HG02840 (cell line): Measurements from ENCODE around the gene IVD.
"Not testable (repeated sequence)": the region's sequence is repeated elsewhere in the genome, so short reads cannot be mapped to it uniquely, and the experiment has no call there.

Experiments used
- ATAC-seq: cut with Tn5 transposase; IDR thresholded peaks from one replicate; pipeline ENCODE4 v1.9.1; 2021; ENCODE audit warnings: mild to moderate bottlenecking, moderate library complexity, moderate number of reproducible peaks; ENCODE audit not compliant: unreplicated experiment, low FRiP score

IVD gene

DNA sequence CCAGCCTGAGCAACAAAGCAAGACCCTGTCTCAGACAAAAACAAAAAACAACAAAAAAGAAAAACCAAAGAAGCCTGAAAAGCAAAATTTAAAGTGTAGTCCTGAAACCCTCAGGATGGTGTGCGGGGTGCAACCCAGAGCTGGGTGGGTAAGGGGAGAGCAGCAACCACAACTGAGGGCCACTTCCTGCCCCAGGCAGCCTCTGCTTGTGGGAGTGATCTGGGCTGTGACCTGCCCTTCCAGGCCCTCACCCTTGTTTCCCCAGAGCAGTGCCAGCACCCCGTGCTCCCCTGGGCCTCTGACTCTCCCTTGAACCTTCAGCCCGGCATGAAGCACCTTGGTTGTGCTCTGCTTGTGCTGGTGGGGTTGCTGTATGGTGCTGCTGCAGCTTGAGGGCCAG, 48.3 kb downstream of the IVD start:
- not testable (repeated sequence) for ATAC-seq

DNA sequence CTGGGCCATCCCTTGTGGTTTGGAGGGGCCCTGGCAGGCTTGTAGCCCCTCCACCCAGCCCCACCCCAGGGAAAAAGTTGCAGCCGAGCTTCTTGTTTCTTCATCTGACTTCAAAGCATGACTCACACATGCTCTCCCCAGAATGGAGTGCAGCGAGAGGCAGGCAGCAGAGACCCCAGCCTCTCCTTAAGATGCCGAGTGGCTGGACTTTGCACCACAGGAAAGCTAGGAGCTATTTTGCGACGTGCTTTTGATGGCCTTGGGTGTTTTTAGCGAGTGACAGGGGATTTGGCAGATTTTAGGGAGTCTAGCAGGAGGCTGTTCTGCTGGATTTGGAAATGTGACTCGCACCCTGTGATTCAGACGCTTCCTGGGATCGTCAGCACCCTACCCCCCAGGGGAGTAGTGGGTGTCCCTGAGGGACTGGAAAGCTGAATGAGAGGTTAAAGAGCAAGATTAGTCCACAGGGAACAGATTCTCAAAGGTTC, 49.4 kb downstream of the IVD start:
- ATAC-seq: no peak

DNA sequence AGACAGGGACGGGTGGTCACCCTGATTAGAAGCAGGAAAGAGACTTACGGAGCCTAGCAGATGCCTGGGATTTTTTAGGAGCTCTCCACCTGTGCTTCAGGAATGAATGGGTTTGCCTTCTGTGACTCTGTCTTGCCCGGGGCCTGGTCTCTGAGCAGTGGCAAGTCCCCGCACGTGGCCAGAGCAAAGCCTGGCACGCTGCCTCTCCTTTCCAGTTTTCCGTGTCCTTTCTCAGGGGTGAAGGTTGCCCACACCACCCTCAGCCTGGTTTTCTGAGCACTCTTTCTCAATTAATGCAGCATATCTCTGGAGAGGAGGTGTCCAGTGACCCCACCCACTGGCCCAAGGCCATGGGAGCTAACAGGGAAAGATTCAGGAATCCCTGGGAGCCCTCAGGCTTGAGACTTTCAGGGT, 50.7 kb downstream of the IVD start:
- no peak for ATAC-seq

DNA sequence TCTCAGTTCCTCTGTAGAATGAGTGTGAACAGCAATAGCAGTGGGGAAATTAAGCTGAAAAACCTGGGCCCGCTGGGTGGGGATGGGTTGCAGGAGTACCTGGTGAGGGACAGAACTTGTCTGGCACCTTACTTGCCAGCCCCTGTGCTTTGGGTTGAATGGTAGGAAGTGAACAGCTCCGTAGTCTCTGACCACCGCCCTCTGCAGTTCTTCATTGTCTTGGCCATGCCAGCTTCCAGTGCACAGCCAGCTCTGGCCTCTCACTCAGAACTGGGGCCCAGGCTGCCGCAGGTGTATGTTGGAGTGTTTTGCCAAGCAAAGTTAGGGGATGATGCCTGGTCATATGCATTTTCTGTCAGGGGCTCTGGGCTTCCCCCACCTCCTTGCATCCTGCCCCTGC, 51.1 kb downstream of the IVD start:
- ATAC-seq: no peak

DNA sequence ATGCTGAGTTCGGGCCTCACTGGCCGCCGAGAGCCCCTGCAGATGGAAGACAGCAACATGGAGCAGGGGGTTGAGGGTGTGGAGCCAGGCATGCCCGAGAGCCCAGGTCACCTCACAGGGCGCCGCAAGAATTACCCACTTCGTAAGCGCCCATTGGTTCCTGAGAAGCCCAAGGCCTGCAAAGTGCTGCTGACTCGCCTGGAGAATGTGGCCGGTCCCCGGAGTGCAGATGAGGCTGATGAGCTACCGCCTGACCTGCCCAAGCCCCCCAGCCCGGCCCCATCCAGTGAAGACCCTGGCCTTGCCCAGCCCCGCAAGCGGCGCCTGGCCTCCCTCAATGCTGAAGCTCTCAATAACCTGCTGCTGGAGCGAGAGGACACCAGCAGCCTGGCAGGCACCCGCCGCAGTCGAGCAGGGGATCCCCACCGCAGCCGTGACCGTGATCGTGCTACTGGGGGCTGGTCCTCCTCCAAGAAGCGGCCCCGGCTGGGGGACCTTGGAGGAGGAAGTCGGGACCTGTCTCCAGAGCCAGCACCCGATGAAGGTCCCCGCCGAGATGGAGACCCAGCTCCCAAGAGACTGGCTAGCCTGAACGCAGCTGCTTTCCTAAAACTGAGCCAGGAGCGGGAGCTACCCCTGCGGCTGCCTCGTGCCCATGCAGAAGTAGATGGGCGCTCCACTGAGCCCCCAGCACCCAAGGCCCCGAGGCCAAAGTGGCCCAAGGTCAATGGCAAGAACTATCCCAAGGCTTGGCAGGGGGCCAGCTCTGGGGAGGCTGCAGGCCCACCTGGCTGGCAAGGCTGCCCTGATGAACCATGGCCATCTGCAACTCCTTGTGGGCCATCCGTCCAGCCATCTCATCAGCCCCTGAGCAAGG, 53.1 kb downstream of the IVD start:
- no peak for ATAC-seq

DNA sequence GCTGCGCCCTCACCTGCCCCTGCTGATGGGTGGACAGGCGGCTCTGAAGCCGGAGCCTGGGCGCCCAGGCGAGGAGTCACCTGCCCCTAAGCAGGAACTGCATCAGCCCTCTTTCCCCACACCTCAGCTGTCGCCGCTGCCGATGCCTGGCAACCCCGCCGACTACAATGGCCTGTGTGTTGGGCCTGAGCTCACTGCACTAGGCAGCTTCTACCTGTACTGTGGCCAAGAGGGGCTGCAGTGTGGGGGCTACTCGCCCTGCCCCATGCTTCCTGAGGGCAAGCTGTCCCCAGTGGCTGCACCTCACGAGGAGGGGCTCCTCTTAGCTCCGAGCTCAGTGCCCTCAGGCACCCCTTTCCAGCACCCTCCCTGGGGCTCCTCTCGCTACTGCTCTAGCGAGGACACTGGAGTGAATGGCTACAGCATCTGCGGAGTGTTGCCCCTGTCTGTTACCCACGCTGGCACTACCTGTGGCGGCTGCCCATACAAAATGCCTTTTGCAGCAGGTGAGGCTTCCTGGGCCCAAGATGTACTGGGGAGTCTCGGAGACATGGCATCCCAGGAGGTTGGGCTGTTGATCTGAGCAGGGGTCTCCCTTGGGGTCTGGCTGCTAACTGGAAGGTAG, 53.9 kb downstream of the IVD start:
- ATAC-seq: no peak

DNA sequence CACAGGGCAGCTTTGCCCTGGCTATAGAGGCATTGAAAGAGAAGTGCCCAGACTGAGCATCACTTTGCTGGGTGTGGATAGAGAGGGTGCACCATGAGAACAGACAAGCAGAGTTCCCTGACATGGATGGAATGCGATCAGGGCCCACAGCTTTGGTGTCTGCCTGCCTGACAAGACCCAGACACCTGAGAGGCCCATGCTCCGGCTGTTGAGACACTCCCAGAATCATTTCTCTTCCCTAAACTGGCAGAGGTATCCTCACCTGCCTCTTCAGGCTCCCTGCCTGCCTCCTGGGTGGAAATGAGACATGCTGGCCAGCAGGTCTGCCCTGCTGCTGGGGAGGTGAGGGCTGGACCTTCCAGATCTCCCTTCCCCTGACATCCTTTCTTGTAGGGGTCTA, 54.8 kb downstream of the IVD start:
- no peak for ATAC-seq

DNA sequence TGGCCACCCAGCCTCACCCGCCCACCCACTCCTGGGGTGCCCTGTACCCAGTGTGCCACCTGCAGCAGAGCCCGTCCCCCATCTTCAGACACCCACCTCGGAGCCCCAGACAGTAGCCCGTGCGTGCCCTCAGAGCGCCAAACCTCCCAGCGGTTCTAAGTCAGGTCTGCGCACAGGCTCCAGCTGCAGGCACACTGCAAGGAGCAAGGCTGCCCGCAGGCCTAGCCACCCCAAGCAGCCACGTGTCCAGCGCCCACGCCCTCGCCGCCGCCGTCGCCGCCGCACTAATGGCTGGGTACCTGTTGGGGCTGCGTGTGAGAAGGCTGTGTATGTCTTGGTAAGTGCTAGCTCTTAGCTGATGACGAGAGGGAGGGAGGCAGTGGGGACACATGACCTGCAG, 56.4 kb downstream of the IVD start:
- no peak for ATAC-seq

DNA sequence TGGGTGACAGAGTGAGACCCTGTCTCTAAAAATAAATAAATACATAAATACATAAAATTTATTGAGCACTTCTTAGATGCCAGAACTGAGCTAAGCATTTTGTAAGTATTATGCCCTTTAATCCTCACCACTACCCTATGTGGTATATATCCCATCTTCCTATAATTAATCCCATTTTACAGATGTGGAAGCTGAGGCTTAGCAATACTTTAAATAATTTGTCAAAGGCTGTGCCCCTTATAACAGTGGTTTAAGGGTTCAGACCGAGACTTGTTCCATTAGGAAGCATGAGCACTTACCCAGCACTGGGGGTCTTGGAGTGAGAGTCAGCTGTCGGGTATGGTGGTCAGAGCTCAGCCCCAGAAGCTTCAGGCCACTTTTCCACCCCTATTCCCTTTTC, 57.7 kb downstream of the IVD start:
- ATAC-seq: no peak

DNA sequence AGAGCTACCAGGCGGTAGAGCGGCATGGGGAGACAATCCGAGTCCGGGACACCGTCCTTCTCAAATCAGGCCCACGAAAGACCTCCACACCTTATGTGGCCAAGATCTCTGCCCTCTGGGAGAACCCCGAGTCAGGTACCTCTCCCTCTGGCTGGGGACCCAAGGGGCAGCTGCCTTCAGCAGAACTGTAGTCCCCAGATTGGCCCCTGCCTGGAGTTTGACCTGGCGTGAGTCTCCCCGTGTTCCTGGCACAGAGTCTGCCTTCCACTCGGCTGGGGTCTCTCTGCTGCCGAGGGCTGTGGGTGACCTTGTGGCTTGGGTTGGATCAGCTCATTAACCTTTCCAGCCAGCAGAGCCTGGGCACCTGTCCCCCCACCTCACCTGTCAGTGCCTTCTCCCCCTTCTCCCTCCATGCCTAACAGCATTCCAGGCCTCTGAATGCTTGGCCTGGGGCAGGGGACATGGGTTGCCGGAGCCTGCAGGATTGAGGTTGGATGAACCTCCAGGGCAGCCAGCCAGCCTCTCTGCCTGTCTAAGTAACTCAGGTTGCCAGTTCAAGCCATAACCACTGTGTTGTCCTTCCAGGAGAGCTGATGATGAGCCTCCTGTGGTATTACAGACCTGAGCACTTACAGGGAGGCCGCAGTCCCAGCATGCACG, 58.4 kb downstream of the IVD start:
- no peak for ATAC-seq

DNA sequence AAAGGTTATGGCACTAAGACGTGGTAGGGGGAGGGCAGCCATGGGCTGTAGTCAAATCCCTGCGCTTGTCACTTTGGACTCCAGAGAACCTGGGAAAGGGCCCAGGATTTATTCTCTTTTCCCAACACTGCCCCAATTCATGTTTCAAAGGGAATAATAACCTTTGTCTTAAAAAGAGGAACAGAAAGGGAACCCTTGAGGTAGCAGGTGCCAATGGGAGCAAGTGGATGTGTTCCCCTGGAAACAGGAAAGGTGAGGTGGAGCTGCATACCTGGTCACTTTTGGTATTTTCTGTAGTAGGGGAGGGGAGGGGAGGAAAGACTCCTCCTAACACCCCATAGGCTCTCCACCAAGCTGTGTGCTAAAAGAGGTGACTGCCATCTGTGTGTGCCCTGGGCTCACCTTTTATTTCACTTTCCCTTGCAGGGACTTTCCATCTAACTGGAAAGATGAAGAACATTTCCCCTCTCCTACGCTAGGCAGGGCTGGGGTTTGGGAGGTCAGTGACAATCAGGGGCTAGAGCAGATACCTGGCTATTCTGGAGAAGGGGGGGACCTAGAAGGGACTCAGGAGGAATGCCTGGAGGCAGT, 59.1 kb downstream of the IVD start:
- ATAC-seq: no peak

DNA sequence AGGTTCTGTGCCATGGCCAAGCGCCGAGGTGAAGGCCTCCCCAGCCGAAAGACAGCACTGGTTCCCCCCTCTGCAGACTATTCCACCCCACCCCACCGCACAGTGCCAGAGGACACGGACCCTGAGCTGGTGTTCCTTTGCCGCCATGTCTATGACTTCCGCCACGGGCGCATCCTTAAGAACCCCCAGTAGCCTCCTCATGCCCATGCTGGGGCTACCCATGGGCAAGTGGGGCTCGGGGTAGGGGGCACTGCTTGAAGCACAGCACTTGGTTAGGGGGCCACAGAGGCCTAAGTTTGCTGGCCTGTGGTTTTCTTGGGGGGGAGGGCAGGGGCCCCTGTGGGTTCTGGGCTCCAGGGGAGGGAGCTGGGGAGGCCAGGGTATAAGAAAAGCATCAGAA, 60.3 kb downstream of the IVD start:
- ATAC-seq: no peak

DNA sequence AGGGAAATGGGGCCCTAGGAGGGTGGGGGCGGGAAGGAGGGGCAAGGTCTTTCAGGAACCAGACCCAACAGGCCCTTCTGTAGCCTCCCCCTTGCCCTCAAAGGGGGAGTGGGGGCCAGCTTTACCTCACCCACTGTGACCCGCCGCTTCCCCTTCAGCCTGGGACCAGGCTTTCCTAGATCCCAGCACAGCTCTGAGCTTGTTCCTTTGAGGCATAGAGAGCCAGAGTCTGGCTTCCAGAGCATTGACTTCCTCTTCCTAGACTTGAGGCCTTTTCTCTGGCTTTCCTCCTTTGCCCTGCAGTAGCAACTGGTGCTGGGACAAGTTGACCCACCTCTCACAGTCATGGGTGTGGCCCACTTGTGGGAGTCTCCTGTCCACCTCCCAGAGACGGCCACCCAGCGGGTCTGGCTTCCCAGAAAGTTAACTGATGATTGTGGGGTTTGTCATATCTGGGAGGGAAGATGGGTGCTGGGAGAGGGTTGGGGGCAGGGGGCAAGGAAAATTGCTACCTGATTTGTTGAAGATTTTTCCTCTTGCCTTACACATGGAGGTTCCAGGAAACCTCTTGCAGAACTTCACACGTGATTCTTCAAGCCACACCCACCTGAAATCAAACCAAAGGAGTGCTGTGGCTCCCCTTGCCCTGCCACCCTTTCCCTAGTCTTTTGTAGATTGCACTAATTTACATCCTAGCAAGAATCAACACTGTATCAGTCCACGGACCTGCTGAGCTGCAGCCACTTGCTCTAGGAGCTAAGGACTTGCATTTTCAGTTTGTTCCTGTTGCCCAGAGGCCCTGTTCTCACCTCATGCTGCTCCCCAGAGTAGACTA, 61.0 kb downstream of the IVD start:
- ATAC-seq: no peak

DNA sequence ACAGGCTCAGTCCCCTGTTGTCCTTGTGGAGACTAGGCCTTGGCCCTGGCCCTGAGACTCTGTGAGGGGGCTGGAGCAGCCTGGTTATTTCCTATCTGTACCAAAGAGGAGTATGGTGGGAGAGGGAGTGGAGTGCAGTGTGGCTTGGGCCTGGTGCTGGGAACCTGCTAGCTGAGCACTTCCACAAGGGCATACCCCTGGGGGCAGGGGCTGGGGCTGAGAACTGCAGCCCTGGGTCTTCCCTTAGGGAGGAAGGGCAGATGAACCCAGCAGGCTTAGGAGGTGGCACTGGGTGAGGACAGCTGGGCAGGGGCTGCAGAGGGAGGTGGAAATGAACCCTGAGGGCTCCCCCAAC, 61.6 kb downstream of the IVD start:
- no peak for ATAC-seq

DNA sequence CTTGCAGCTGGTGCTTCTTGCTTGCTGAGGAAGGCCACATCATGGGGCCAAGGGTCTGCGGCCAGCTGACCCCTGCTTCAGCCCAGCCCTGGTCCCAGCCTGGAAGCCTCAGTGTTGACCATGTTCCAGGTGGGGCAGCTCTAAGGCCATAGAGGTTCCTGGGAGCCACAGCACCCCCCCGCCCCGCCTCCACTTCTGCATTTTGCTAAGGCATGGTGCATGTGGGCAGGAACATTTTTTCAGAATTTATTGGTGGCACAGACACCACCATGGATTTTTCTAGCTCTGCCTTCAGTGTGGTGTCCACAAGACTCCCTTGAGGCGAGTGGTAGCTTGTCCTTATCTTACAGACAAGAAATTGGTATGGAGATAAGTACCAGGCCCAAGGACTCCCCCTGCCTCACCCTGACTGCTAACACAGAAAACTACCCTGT, 63.3 kb downstream of the IVD start:
- no peak for ATAC-seq

DNA sequence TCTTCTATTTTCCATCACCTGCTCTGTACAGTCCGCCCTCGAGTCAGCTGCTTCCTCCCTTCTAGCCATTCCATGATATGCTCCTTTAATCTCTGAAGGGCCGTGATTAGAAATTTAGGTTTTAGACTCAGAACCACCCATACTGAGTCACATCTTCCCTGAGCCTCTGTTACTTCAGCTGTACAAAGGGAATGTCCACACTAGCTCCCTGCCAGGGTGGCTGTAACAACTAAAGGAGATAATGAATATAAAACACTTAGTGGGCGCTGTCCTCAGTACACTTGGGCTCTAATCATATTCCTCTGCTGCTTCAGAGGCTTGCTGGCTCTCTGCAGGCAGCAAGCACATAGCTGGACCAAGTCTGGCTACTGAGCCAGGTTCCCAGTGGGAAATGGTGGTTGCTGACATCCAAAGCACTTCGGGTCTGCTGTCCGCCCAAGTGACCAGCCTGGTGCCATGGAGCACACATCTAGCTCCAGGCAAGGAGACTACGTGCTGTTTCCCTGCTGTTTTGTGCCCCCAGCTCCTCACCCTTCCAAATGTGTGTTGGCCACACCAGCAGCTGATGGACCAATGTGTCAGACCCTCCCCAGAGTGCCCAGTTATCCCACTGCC, 64.3 kb downstream of the IVD start:
- ATAC-seq: no peak

DNA sequence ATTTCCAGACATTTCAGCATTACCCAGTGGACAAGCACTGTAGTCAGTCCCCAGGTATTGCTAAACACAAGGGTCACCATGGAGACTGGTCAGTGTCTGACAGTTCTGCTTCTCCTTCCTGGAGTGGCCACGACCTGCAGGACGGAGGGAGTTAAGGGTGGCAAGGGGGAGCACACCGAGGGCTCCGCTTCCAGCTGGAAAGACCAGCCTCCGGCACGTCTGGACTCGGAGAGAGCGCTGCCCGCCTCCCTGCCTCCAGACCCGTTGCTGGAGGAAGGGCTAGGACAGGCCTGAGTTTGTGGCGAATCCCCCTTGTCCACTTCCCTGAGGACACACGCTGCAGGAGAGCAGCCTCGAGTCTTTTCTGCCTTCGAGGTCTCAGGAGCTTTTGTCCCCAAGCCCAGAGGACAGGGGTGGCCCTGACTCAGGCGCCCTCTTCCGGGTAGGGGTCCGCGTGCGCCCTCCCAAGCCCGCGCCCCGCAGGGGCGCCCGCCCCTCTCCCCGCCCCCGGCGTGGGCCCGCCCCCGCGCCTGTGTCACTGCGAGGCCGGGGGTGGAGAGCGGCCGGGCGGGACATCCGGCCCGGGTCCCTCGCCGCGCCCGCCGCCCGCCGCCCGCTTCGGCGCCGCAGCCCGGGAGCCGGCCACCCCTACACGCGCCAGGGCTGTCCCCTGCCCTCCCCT, 65.0 kb downstream of the IVD start, which contains the start of gene CHST14:
Gene CHST14, plus strand, starts transcription at position 562 of the 682 bp plus-strand sequence. CDS start 230 bp downstream, outside the sequence.
- peak; percentile 54 for ATAC-seq
